Immature natural killer cell (primary cell): ENCODE measurements around the gene XIRP2. TPM values are rescaled to one million over a fixed set of nuclear protein-coding genes. Genes with fewer than 3 reads are reported as not detected.

Experiments used
- DNase-seq, 3 donors: peaks; one replicate each; pipeline ENCODE4 v3.0.0; 2022; ENCODE audit warnings: mixed read lengths in 1 of 3
- H3K27ac Mint-ChIP-seq, 6 donors: one replicate each; pipeline ENCODE4 v1.8.0; 2020; ENCODE audit warnings: mixed read lengths in 6 of 6, mild to moderate bottlenecking in 5 of 6, inconsistent platforms in 4 of 6, moderate library complexity in 3 of 6
- H3K27me3 Mint-ChIP-seq, 3 donors: one replicate each; pipeline ENCODE4 v1.8.0; 2020 to 2021; ENCODE audit warnings: low read depth in 3 of 3, mild to moderate bottlenecking in 3 of 3, mixed read lengths in 3 of 3, moderate library complexity in 3 of 3, inconsistent platforms in 1 of 3
- H3K36me3 Mint-ChIP-seq, 3 donors: one replicate each; pipeline ENCODE4 v1.8.0; 2020; ENCODE audit warnings: mixed read lengths in 3 of 3, inconsistent platforms in 2 of 3, mild to moderate bottlenecking in 2 of 3
- H3K4me1 Mint-ChIP-seq, 2 donors: one replicate each; pipeline ENCODE4 v1.8.0; 2020; ENCODE audit warnings: inconsistent platforms in 2 of 2, mild to moderate bottlenecking in 2 of 2, mixed read lengths in 2 of 2, moderate library complexity in 1 of 2
- H3K4me3 Mint-ChIP-seq, 5 donors: one replicate each; pipeline ENCODE4 v1.8.0; 2020; ENCODE audit warnings: mild to moderate bottlenecking in 5 of 5, mixed read lengths in 5 of 5, inconsistent platforms in 3 of 5, moderate library complexity in 3 of 5
- H3K9me3 Mint-ChIP-seq, 6 donors: one replicate each; pipeline ENCODE4 v1.8.0; 2020; ENCODE audit warnings: mild to moderate bottlenecking in 6 of 6, mixed read lengths in 6 of 6, inconsistent platforms in 4 of 6, moderate library complexity in 3 of 6
- polyA plus RNA-seq, 3 donors: library from polyadenylated mRNA; unstranded; fragments of 300-500 nt; fragmentation: Illumina TruSeq; gene quantifications; one replicate each; pipeline ENCODE4 v1.2.3, GENCODE V29; 2021

Gene XIRP2
- polyA plus RNA-seq, 3 donors from 2014 or later: 0.08 TPM; not detected in 2

- Mint-ChIP-seq H3K4me3 (no peak overlapping the region), H3K9me3 (peaks cover 0 to 6% (median under 1%) of the 10 kb centered on the region in 6 donors), H3K4me1 (no peaks in the 10 kb centered on the region), H3K36me3 (no peaks in the 10 kb centered on the region), H3K27me3 (no peaks in the 10 kb centered on the region), H3K27ac (no peak overlapping the region)
- no peak for DNase-seq
These were observed 298.9 kb downstream of the XIRP2 start for GRCh38 chr2:167187049-167187727.

GRCh38 chr2:167187978-167188967 is 300.0 kb downstream of the XIRP2 start:
- H3K36me3 Mint-ChIP-seq: no peaks in the 10 kb centered on the region
- H3K27me3 Mint-ChIP-seq: no peaks in the 10 kb centered on the region
- no peak overlapping the region for H3K4me3 Mint-ChIP-seq
- DNase-seq: no peak
- H3K4me1 Mint-ChIP-seq: no peaks in the 10 kb centered on the region
- no peak overlapping the region for H3K27ac Mint-ChIP-seq
- H3K9me3 Mint-ChIP-seq: peaks cover 0 to 6% (median under 1%) of the 10 kb centered on the region in 6 donors

- Mint-ChIP-seq H3K27me3 (no peaks in the 10 kb centered on the region), H3K9me3 (peaks cover 0 to 6% (median 0%) of the 10 kb centered on the region in 6 donors), H3K27ac (no peak overlapping the region), H3K4me1 (no peaks in the 10 kb centered on the region), H3K36me3 (no peaks in the 10 kb centered on the region), H3K4me3 (no peak overlapping the region)
- no peak for DNase-seq
These were observed 301.8 kb downstream of the XIRP2 start for GRCh38 chr2:167190053-167190452.

- Mint-ChIP-seq H3K4me3 (no peak overlapping the region), H3K27ac (no peak overlapping the region)
These were observed 303.3 kb downstream of the XIRP2 start for GRCh38 chr2:167191588-167191987.

GRCh38 chr2:167192833-167193232 is 304.6 kb downstream of the XIRP2 start:
- Mint-ChIP-seq H3K27me3 (no peaks in the 10 kb centered on the region), H3K4me1 (peaks cover 2 to 6% of the 10 kb centered on the region in 2 donors), H3K4me3 (no peak overlapping the region), H3K36me3 (no peaks in the 10 kb centered on the region), H3K9me3 (peaks cover 0 to 6% (median 0%) of the 10 kb centered on the region in 6 donors), H3K27ac (no peak overlapping the region)
- no peak for DNase-seq

More at GRCh38 chr2:167191588-167191987, 303.3 kb downstream of the XIRP2 start:
- DNase-seq: no peak
- H3K4me1 Mint-ChIP-seq: peaks cover under 1 to 2% of the 10 kb centered on the region in 2 donors
- peaks cover 0 to 6% (median 0%) of the 10 kb centered on the region in 6 donors for H3K9me3 Mint-ChIP-seq
- H3K36me3 Mint-ChIP-seq: no peaks in the 10 kb centered on the region
- H3K27me3 Mint-ChIP-seq: no peaks in the 10 kb centered on the region

- DNase-seq: no peak
- Mint-ChIP-seq H3K9me3 (peaks cover 0 to 6% (median under 1%) of the 10 kb centered on the region in 6 donors), H3K36me3 (no peaks in the 10 kb centered on the region), H3K27me3 (no peaks in the 10 kb centered on the region), H3K4me1 (peaks cover 2 to 6% of the 10 kb centered on the region in 2 donors), H3K27ac (no peak overlapping the region), H3K4me3 (no peak overlapping the region)
These were observed 308.4 kb downstream of the XIRP2 start for GRCh38 chr2:167196461-167197252.

GRCh38 chr2:167198009-167198408 is 309.7 kb downstream of the XIRP2 start:
- DNase-seq: no peak
- peaks cover 0 to 6% (median under 1%) of the 10 kb centered on the region in 6 donors for H3K9me3 Mint-ChIP-seq
- peaks cover 2 to 6% of the 10 kb centered on the region in 2 donors for H3K4me1 Mint-ChIP-seq
- no peak overlapping the region for H3K4me3 Mint-ChIP-seq
- H3K27ac Mint-ChIP-seq: no peak overlapping the region
- no peaks in the 10 kb centered on the region for H3K36me3 Mint-ChIP-seq
- no peaks in the 10 kb centered on the region for H3K27me3 Mint-ChIP-seq

GRCh38 chr2:167198576-167198975 is 310.3 kb downstream of the XIRP2 start:
- H3K4me3 Mint-ChIP-seq: no peak overlapping the region
- no peaks in the 10 kb centered on the region for H3K36me3 Mint-ChIP-seq
- no peak for DNase-seq
- no peak overlapping the region for H3K27ac Mint-ChIP-seq
- H3K9me3 Mint-ChIP-seq: peaks cover 0 to 4% (median under 1%) of the 10 kb centered on the region in 6 donors
- peaks cover 2 to 6% of the 10 kb centered on the region in 2 donors for H3K4me1 Mint-ChIP-seq
- H3K27me3 Mint-ChIP-seq: no peaks in the 10 kb centered on the region

GRCh38 chr2:167200019-167200418 is 311.7 kb downstream of the XIRP2 start:
- H3K4me3 Mint-ChIP-seq: no peak overlapping the region
- H3K36me3 Mint-ChIP-seq: no peaks in the 10 kb centered on the region
- H3K4me1 Mint-ChIP-seq: peaks cover 2 to 6% of the 10 kb centered on the region in 2 donors
- peaks cover 0 to 4% (median 0%) of the 10 kb centered on the region in 6 donors for H3K9me3 Mint-ChIP-seq
- no peak overlapping the region for H3K27ac Mint-ChIP-seq
- no peak for DNase-seq
- H3K27me3 Mint-ChIP-seq: no peaks in the 10 kb centered on the region

- Mint-ChIP-seq H3K27ac (no peak overlapping the region), H3K9me3 (peaks cover 0 to 4% (median 0%) of the 10 kb centered on the region in 6 donors), H3K4me3 (no peak overlapping the region), H3K27me3 (no peaks in the 10 kb centered on the region), H3K4me1 (no peaks in the 10 kb centered on the region), H3K36me3 (no peaks in the 10 kb centered on the region)
- no peak for DNase-seq
These were observed 321.5 kb downstream of the XIRP2 start for GRCh38 chr2:167209784-167210183.

- H3K27me3 Mint-ChIP-seq: no peaks in the 10 kb centered on the region
- no peaks in the 10 kb centered on the region for H3K4me1 Mint-ChIP-seq
- no peaks in the 10 kb centered on the region for H3K36me3 Mint-ChIP-seq
- peaks cover 0 to 2% (median 0%) of the 10 kb centered on the region in 6 donors for H3K9me3 Mint-ChIP-seq
- DNase-seq: no peak
- no peak overlapping the region for H3K27ac Mint-ChIP-seq
- H3K4me3 Mint-ChIP-seq: no peak overlapping the region
These were observed 323.9 kb downstream of the XIRP2 start for GRCh38 chr2:167212014-167212648.

- Mint-ChIP-seq H3K9me3 (peaks cover 0 to 2% (median 0%) of the 10 kb centered on the region in 6 donors), H3K4me3 (no peak overlapping the region), H3K27me3 (no peaks in the 10 kb centered on the region), H3K4me1 (no peaks in the 10 kb centered on the region), H3K36me3 (no peaks in the 10 kb centered on the region), H3K27ac (no peak overlapping the region)
- no peak for DNase-seq
These were observed 327.3 kb downstream of the XIRP2 start for GRCh38 chr2:167215595-167215994.

GRCh38 chr2:167237478-167237877 is 349.2 kb downstream of the XIRP2 start:
- Mint-ChIP-seq H3K9me3 (peaks cover 0 to 2% (median 0%) of the 10 kb centered on the region in 6 donors), H3K27me3 (no peaks in the 10 kb centered on the region), H3K36me3 (peaks cover 0 to 3% (median 0%) of the 10 kb centered on the region in 3 donors), H3K4me3 (no peak overlapping the region), H3K27ac (no peak overlapping the region), H3K4me1 (no peaks in the 10 kb centered on the region)
- no peak for DNase-seq
